Endothelial cell of umbilical vein (primary cell): ENCODE results near the gene IGF2R.
A peak's percentile ranks its signal among the peaks of the same experiment; 100 is the strongest.

Source experiments
- CTCF ChIP-seq, 2 donors: IDR thresholded peaks; 1 replicate in 1 of 2; 2 replicates in 1 of 2; pipeline ENCODE4 v1.5.1; 2011; ENCODE audit warnings: low read length in 2 of 2, mild to moderate bottlenecking in 2 of 2, moderate library complexity in 2 of 2, control low read depth in 1 of 2, inconsistent platforms in 1 of 2, low read depth in 1 of 2; ENCODE audit not compliant: insufficient read depth in 1 of 2; ENCODE audit errors: extremely low read depth in 1 of 2
- JUN ChIP-seq: IDR thresholded peaks from 2 replicates; pipeline ENCODE4 v1.6.1; 2011; ENCODE audit warnings: borderline replicate concordance, low read depth; ENCODE audit not compliant: insufficient read length, insufficient read depth
- POLR2A ChIP-seq: IDR thresholded peaks from 2 replicates; pipeline ENCODE4 v1.6.1; 2012; ENCODE audit warnings: low read depth, mild to moderate bottlenecking, control low read depth, low read length
- POLR2AphosphoS5 ChIP-seq: IDR thresholded peaks from 2 replicates; pipeline ENCODE4 v1.6.1; 2012; ENCODE audit warnings: low read depth, mild to moderate bottlenecking, control low read depth, low read length, moderate library complexity; ENCODE audit not compliant: insufficient read depth

GRCh38 chr6:159969204-159969912, 476 bp downstream of the IGF2R start:
- TF ChIP-seq CTCF (IDR thresholded peaks at IDR 0.05; ENCODE audit: extremely low read depth in 1 of 2, insufficient read depth in 1 of 2, low read depth in 1 of 2, low read length in 2 of 2) (peak in 1 of 2 donors; percentile 3), POLR2A (no peak), POLR2AphosphoS5 (no peak), JUN (no peak)
